Epithelial cell of esophagus (primary cell): ENCODE results near the gene PYGO1.
A peak's percentile ranks its signal among the peaks of the same experiment; 100 is the strongest.

Experiments used
- DNase-seq: peaks from one replicate; pipeline ENCODE4 v3.0.0; 2010; ENCODE audit warnings: low read depth
- H3K4me3 ChIP-seq: 2 replicates; pipeline ENCODE4 v1.5.1; 2011; ENCODE audit warnings: mild to moderate bottlenecking, low read length, control low read depth
- TF ChIP-seq, protein P1 (sequence below): IDR thresholded peaks from 2 replicates; pipeline ENCODE4 v1.5.1; 2011; ENCODE audit warnings: low read depth, mild to moderate bottlenecking, low read length, control low read depth, inconsistent platforms; ENCODE audit not compliant: insufficient read depth; ENCODE audit errors: missing control alignments

The PYGO1 gene

GRCh38 chr15:55522742-55523450 lies 65.2 kb downstream of the PYGO1 start:
- H3K4me3 ChIP-seq, result no peak overlapping the region
- TF ChIP-seq, protein P1, sequence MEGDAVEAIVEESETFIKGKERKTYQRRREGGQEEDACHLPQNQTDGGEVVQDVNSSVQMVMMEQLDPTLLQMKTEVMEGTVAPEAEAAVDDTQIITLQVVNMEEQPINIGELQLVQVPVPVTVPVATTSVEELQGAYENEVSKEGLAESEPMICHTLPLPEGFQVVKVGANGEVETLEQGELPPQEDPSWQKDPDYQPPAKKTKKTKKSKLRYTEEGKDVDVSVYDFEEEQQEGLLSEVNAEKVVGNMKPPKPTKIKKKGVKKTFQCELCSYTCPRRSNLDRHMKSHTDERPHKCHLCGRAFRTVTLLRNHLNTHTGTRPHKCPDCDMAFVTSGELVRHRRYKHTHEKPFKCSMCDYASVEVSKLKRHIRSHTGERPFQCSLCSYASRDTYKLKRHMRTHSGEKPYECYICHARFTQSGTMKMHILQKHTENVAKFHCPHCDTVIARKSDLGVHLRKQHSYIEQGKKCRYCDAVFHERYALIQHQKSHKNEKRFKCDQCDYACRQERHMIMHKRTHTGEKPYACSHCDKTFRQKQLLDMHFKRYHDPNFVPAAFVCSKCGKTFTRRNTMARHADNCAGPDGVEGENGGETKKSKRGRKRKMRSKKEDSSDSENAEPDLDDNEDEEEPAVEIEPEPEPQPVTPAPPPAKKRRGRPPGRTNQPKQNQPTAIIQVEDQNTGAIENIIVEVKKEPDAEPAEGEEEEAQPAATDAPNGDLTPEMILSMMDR, result no peak
- DNase-seq, result no peak

- TF ChIP-seq, protein P1, result peak; percentile 31
- DNase-seq, result no peak
- no peak overlapping the region for H3K4me3 ChIP-seq
These were observed 69.5 kb downstream of the PYGO1 start for GRCh38 chr15:55518641-55519040.

- TF ChIP-seq, protein P1, result no peak
- H3K4me3 ChIP-seq, result no peak overlapping the region
- no peak for DNase-seq
These were observed 70.1 kb downstream of the PYGO1 start for GRCh38 chr15:55518009-55518408.

DNA sequence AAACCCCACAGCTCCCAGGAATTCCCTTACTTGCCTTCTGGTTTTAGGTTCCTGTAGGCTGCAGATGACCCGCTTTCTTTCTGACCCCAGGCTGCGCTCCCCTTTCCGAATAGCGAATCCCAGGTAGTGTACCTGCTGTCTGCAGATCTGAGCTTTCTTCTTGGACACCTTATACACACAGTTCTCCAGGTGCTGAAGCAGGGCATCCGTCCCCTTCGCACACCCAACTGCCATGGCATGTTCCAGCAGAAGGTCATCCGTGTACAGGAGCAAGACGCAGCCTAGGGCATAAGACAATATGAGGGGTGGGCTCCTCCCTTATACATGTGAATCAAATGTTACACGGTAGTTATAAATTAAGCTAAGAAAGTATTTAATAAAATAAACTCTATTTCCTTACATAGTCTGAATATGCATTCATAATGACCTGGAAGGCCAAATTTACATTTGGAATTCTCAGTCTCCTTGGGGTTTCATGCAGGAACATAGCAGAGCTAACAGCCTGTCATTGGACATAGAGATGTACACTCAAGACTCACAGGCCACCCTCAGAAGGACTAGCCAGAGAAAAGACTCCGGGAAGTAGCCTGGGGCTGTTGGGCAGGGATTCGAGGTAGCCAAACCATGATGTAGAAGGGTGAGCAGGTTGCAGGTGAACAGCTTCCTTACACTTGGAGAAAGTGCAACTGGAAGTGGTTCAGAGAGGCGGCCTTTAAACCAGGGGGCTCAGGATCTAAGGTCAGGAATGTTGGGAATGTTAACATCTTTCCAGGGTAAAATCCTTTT lies 72.0 kb downstream of the PYGO1 start:
- no peak overlapping the region for H3K4me3 ChIP-seq
- no peak for DNase-seq
- TF ChIP-seq, protein P1, result no peak

GRCh38 chr15:55515491-55515890 lies 72.7 kb downstream of the PYGO1 start:
- no peak overlapping the region for H3K4me3 ChIP-seq
- TF ChIP-seq, protein P1, result no peak
- DNase-seq, result no peak

DNA sequence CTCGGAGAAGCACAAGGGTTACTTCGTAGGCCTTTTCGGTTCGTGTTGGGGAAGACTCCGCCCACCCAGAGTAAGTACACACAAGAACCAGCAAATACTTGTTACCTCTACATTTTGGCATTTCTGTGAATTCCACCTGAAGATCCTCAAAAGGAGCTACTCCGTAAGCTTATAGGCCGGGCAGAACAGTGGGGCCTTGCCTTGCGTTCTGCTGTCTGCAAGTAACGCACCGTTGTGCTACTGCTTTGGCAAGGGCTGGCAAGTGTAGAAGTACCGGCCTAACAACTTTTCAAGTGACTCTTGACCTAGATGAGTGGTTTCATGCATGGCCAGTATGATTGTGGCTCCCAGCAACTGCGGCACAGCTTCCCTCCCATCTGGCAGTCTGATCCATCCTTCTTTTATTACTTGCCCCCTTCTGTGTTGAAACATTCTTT lies 73.7 kb downstream of the PYGO1 start:
- peak; percentile 68 for DNase-seq
- TF ChIP-seq, protein P1, result no peak
- H3K4me3 ChIP-seq, result no peak overlapping the region
